H1 (cell line): ENCODE measurements around the gene CD164L2. TPM values are rescaled to one million over a fixed set of nuclear protein-coding genes. Genes with fewer than 3 reads are reported as not detected.

Source experiments
- CTCF ChIA-PET: fragments of 300-600 bp; sonication (Branson Sonifier 250); formaldehyde crosslinking; loops from one replicate; lab custom pipeline; 2021; ENCODE audit not compliant: partially characterized antibody; lab: Charles Lee
- POLR2A ChIA-PET: fragments of 300-600 bp; sonication (Branson Sonifier 250); formaldehyde crosslinking; loops from one replicate; lab custom pipeline; 2021; ENCODE audit warnings: inconsistent platforms; ENCODE audit not compliant: partially characterized antibody; lab: Charles Lee
- DNase-seq, 2 experiments: peaks; one replicate each; pipeline versions ENCODE4 v3.0.0 to v3.0.0-alpha.2; 2010 to 2022; ENCODE audit warnings: low spot score in 2 of 2, low read depth in 1 of 2, mixed read lengths in 1 of 2
- FAIRE-seq: peaks from 2 replicates; lab custom pipeline; 2011; peaks lifted over from hg19 to GRCh38; lab: Jason Lieb, UNC
- H2AFZ ChIP-seq: 2 replicates; pipeline ENCODE4 v1.8.1; 2012; ENCODE audit warnings: low read length, inconsistent platforms
- H2AK5ac ChIP-seq: 2 replicates; pipeline ENCODE4 v1.6.1; 2013; ENCODE audit warnings: low read depth, low read length
- H2BK120ac ChIP-seq: replicated peaks from 2 replicates; pipeline ENCODE3; 2013; ENCODE audit warnings: low read depth, low read length, inconsistent platforms
- H2BK12ac ChIP-seq: 2 replicates; pipeline ENCODE4 v1.6.1; 2013; ENCODE audit warnings: low read depth, low read length
- H2BK15ac ChIP-seq: 2 replicates; pipeline ENCODE4 v1.6.1; 2013; ENCODE audit warnings: low read length
- H2BK20ac ChIP-seq: 2 replicates; pipeline ENCODE4 v1.6.1; 2013; ENCODE audit warnings: low read length
- H2BK5ac ChIP-seq: 2 replicates; pipeline ENCODE4 v1.6.1; 2013; ENCODE audit warnings: low read depth, low read length
- H3K14ac ChIP-seq: 2 replicates; pipeline ENCODE4 v1.6.1; 2013; ENCODE audit warnings: inconsistent platforms; ENCODE audit not compliant: insufficient read length
- H3K18ac ChIP-seq: 2 replicates; pipeline ENCODE4 v1.6.1; 2013; ENCODE audit warnings: low read length; ENCODE audit errors: extremely low read depth
- H3K23ac ChIP-seq: 2 replicates; pipeline ENCODE4 v1.6.1; 2013; ENCODE audit warnings: inconsistent platforms; ENCODE audit not compliant: insufficient read length
- H3K23me2 ChIP-seq: 2 replicates; pipeline ENCODE4 v1.6.1; 2013; ENCODE audit warnings: low read depth, low read length
- H3K27ac ChIP-seq: 2 replicates; pipeline ENCODE4 v1.6.1; 2011; ENCODE audit warnings: low read depth, low read length, inconsistent platforms
- H3K27me3 ChIP-seq, 4 experiments: replicated peaks in 1 of 4; 1 replicate in 1 of 4; 2 replicates in 3 of 4; pipeline versions ENCODE4 v1.6.1 to v1.8.1; 2011 to 2013; ENCODE audit warnings: low read length in 3 of 4, mild to moderate bottlenecking in 3 of 4, inconsistent platforms in 2 of 4, mixed read lengths in 2 of 4, moderate library complexity in 1 of 4; ENCODE audit not compliant: control insufficient read depth in 3 of 4, insufficient read depth in 3 of 4; ENCODE audit errors: extremely low read depth in 1 of 4
- H3K36me3 ChIP-seq, 4 experiments: 2 replicates each; pipeline versions ENCODE4 v1.6.1 to v1.8.1; 2011 to 2013; ENCODE audit warnings: mild to moderate bottlenecking in 4 of 4, low read length in 3 of 4, moderate library complexity in 2 of 4, control low read depth in 1 of 4, inconsistent platforms in 1 of 4; ENCODE audit not compliant: insufficient read depth in 4 of 4, control insufficient read depth in 2 of 4
- H3K4ac ChIP-seq: replicated peaks from 2 replicates; pipeline ENCODE3; 2013; ENCODE audit warnings: low read length, low read depth, mixed read lengths, inconsistent platforms; ENCODE audit not compliant: insufficient read length
- H3K4me1 ChIP-seq, 4 experiments: replicated peaks in 1 of 4; 1 replicate in 1 of 4; 2 replicates in 3 of 4; pipeline versions ENCODE4 v1.6.1 to v1.8.1; 2011 to 2013; ENCODE audit warnings: low read length in 3 of 4, inconsistent platforms in 2 of 4, mixed read lengths in 1 of 4; ENCODE audit not compliant: insufficient read depth in 4 of 4, control insufficient read depth in 3 of 4
- H3K4me2 ChIP-seq, 2 experiments: 2 replicates each; pipeline versions ENCODE4 v1.6.1 to v1.8.1; 2011 to 2013; ENCODE audit warnings: low read depth in 2 of 2, low read length in 2 of 2, control low read depth in 1 of 2, inconsistent platforms in 1 of 2, mild to moderate bottlenecking in 1 of 2; ENCODE audit not compliant: insufficient read depth in 1 of 2
- H3K4me3 ChIP-seq, 4 experiments: fragments of 200-600, 300-600 bp in 1 of 4; sonication (generic), shearing (Covaris generic), sonication (Bioruptor Twin) in 1 of 4; 2 replicates each; pipeline versions ENCODE4 v1.5.1 to v1.8.1; 2011 to 2016; ENCODE audit warnings: low read length in 4 of 4, low read depth in 3 of 4, control low read depth in 2 of 4, inconsistent platforms in 2 of 4, mild to moderate bottlenecking in 2 of 4, mixed read lengths in 1 of 4, moderate library complexity in 1 of 4; ENCODE audit not compliant: insufficient read depth in 2 of 4; ENCODE audit errors: extremely low read depth in 1 of 4
- H3K56ac ChIP-seq: replicated peaks from 2 replicates; pipeline ENCODE3; 2013; ENCODE audit warnings: low read depth, mild to moderate bottlenecking, mixed read lengths, low read length, inconsistent platforms; ENCODE audit not compliant: insufficient read length
- H3K79me1 ChIP-seq: 2 replicates; pipeline ENCODE4 v1.6.1; 2013; ENCODE audit warnings: low read depth, low read length, control low read depth
- H3K79me2 ChIP-seq, 2 experiments: 2 replicates each; pipeline versions ENCODE4 v1.6.1 to v1.8.1; 2012 to 2013; ENCODE audit warnings: low read length in 2 of 2, mild to moderate bottlenecking in 2 of 2, inconsistent platforms in 1 of 2; ENCODE audit not compliant: insufficient read depth in 2 of 2, control insufficient read depth in 1 of 2
- H3K9ac ChIP-seq, 4 experiments: replicated peaks in 1 of 4; 1 replicate in 1 of 4; 2 replicates in 3 of 4; pipeline versions ENCODE4 v1.6.1 to v1.8.1; 2011 to 2013; ENCODE audit warnings: low read depth in 3 of 4, low read length in 3 of 4, control low read depth in 2 of 4, mild to moderate bottlenecking in 2 of 4, moderate library complexity in 2 of 4, inconsistent platforms in 1 of 4; ENCODE audit errors: extremely low read depth in 1 of 4
- H3K9me3 ChIP-seq, 2 experiments: 2 replicates each; pipeline versions ENCODE4 v1.6.1 to v1.8.1; 2012 to 2013; ENCODE audit warnings: mild to moderate bottlenecking in 2 of 2, moderate library complexity in 2 of 2, control low read depth in 1 of 2, inconsistent platforms in 1 of 2, low read depth in 1 of 2, low read length in 1 of 2, mixed read lengths in 1 of 2; ENCODE audit not compliant: insufficient read depth in 2 of 2
- H4K20me1 ChIP-seq, 2 experiments: replicated peaks in 1 of 2; 2 replicates each; pipeline versions ENCODE3 to v1.8.1; 2011 to 2013; ENCODE audit warnings: inconsistent platforms in 2 of 2, low read length in 2 of 2, mild to moderate bottlenecking in 1 of 2; ENCODE audit not compliant: insufficient read depth in 2 of 2, control insufficient read depth in 1 of 2
- H4K5ac ChIP-seq: 2 replicates; pipeline ENCODE4 v1.6.1; 2013; ENCODE audit warnings: low read length, low read depth, mixed read lengths, inconsistent platforms; ENCODE audit not compliant: insufficient read length
- H4K8ac ChIP-seq: 2 replicates; pipeline ENCODE4 v1.8.0; 2013; ENCODE audit warnings: mild to moderate bottlenecking, moderate library complexity, low read length, inconsistent platforms; ENCODE audit not compliant: insufficient read depth; ENCODE audit errors: extremely low read depth
- H4K91ac ChIP-seq: replicated peaks from 2 replicates; pipeline ENCODE3; 2013; ENCODE audit warnings: low read length, mixed read lengths, inconsistent platforms; ENCODE audit not compliant: insufficient read length
- CEBPB ChIP-seq: IDR thresholded peaks from 2 replicates; pipeline ENCODE4 v1.6.1; 2012; ENCODE audit warnings: low read depth, low read length
- PHF8 ChIP-seq: fragments of 200-600 bp; sonication (generic); conservative IDR thresholded peaks from 2 replicates; pipeline ENCODE4 v1.7.1; 2012; ENCODE audit warnings: low read depth, mild to moderate bottlenecking, inconsistent platforms, low read length, moderate library complexity
- POLR2A ChIP-seq, 2 experiments: IDR thresholded peaks; 1 replicate in 1 of 2; 2 replicates in 1 of 2; pipeline ENCODE4 v1.6.1; 2011; ENCODE audit warnings: low read depth in 2 of 2, low read length in 2 of 2, mild to moderate bottlenecking in 2 of 2; ENCODE audit errors: control extremely low read depth in 1 of 2
- POLR2AphosphoS5 ChIP-seq: IDR thresholded peaks from 2 replicates; pipeline ENCODE4 v1.6.1; 2011; ENCODE audit warnings: low read depth, low read length
- TAF1 ChIP-seq: IDR thresholded peaks from 2 replicates; pipeline ENCODE4 v1.6.1; 2011; ENCODE audit warnings: mild to moderate bottlenecking, low read depth, low read length
- TAF7 ChIP-seq: optimal IDR thresholded peaks from 2 replicates; pipeline ENCODE3; 2011; ENCODE audit warnings: low read depth, mild to moderate bottlenecking, inconsistent platforms, low read length, moderate library complexity, borderline replicate concordance
- TBP ChIP-seq: IDR thresholded peaks from 2 replicates; pipeline ENCODE4 v1.6.1; 2011; ENCODE audit warnings: low read depth, low read length, improper control_type of control experiment
- YY1 ChIP-seq: IDR thresholded peaks from 2 replicates; pipeline ENCODE4 v1.6.1; 2011; ENCODE audit warnings: low read depth, mild to moderate bottlenecking, low read length
- WGBS, 2 experiments: shearing (Covaris generic) in 1 of 2; methylation state at CpG; one replicate each; pipeline versions ENCODE4 v1.1.6 to v1.1.7; 2013 to 2015; ENCODE audit warnings: low lambda C conversion rate in 2 of 2, mixed read lengths in 2 of 2, inconsistent platforms in 1 of 2, low coverage in 1 of 2, missing lambda C conversion rate in 1 of 2; ENCODE audit not compliant: insufficient replicate concordance in 2 of 2, insufficient coverage in 1 of 2, insufficient read length in 1 of 2; ENCODE audit errors: extremely low coverage in 1 of 2, missing lambda C conversion rate in 1 of 2; 5-methylcytosine and 5-hydroxymethylcytosine counted together
- long read RNA-seq, 2 experiments: library from RNA in 1 of 2; library from capped mRNA in 1 of 2; stranded (forward); transcript quantifications; one replicate each; pipeline ENCODE4 v2.0.0, GENCODE V29; 2021; ENCODE audit warnings: inconsistent platforms in 1 of 2
- polyA minus RNA-seq, 3 experiments: library from RNA; depleted of rRNA, polyadenylated mRNA; stranded (reverse); fragments of >200 nt; gene quantifications; 1 replicate in 2 of 3; 2 replicates in 1 of 3; pipeline ENCODE4 v1.2.3, GENCODE V29; 2011
- polyA plus RNA-seq, 7 experiments: library from polyadenylated mRNA; depleted of rRNA in 3 of 7; stranded (reverse) in 5 of 7; unstranded in 2 of 7; fragments of >200 nt in 5 of 7; fragments of 200-250 nt in 2 of 7; gene quantifications; 1 replicate in 5 of 7; 2 replicates in 1 of 7; 4 replicates in 1 of 7; pipeline versions ENCODE4 v1.2.1 to v1.2.3, GENCODE V29; 2011 to 2013; ENCODE audit warnings: missing spikeins in 2 of 7, mixed read lengths in 2 of 7
- total RNA-seq: library from RNA; stranded (reverse); fragmentation: NEBNext Ultra II Directional; extraction: Animal tissue kit (Norgen Biotek cat#: 25700); gene quantifications from 2 replicates; pipeline ENCODE4 v1.2.1, GENCODE V29; 2021
- TF ChIP-seq, protein P1 (sequence below): IDR thresholded peaks from 2 replicates; pipeline ENCODE4 v1.6.1; 2012; ENCODE audit warnings: inconsistent platforms

CD164L2 gene
- total RNA-seq (3.3 and 3.8 TPM in 2 replicates), polyA plus RNA-seq (2011; rRNA removed) (3.3 and 5.5 TPM in 2 replicates), polyA minus RNA-seq (2011; rRNA and poly(A)+ RNA removed) (0.63 and 1.5 TPM in 2 replicates)
- 6.5 TPM for polyA plus RNA-seq (2011; cell fraction: cytosol; rRNA removed)
- polyA plus RNA-seq (2011; cell fraction: nucleus; rRNA removed), result 26.5 TPM
- polyA plus RNA-seq (2012, experiment 1 of 2), result 3.0 to 4.1 TPM (median 3.4 TPM) in 4 replicates
- polyA plus RNA-seq (2012, experiment 2 of 2), result 2.5 TPM
- 1.9 TPM for polyA plus RNA-seq (2013, experiment 1 of 2)
- polyA plus RNA-seq (2013, experiment 2 of 2), result 1.7 TPM
- not detected for polyA minus RNA-seq (2011; cell fraction: cytosol; rRNA and poly(A)+ RNA removed)
- 3.1 TPM for polyA minus RNA-seq (2011; cell fraction: nucleus; rRNA and poly(A)+ RNA removed)
- long read RNA-seq, experiment 1, partial matches to known transcripts, result 1 of 2 reads
- long read RNA-seq, experiment 1, other reads (novel, unspliced or antisense), result 1 of 2 reads
- long read RNA-seq, experiment 2, result 0 reads

DNA sequence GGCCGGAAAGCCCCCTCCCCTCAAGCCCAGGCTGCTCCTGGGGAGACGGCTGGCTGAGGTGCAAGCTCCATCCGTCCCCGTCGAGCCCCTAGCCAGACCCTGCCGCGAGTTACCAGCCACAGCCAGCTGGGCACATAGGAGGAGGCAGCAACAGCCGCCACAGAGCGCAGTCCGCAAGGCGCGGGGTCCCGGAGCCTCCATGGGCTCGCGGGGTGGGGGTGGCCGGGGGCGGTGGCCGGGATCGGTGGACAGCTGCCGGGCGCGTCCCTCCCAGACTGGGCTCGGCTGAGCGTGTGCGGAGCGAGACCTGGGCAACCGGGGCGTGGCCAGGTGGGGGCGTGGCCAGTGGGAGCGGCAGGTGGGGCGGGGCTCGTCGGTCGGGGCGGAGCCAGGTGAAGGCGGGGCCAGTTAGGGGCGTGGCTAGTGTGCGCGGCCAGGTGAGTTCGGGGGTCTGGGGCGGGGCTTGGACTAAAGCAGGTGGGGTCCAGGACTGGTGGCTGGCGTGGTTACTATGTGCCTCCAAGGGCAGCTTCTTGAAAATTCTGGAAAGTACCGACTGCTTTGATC is at the start of gene CD164L2:
Gene CD164L2 (minus strand): TSS at position 295 of the 567 bp plus-strand sequence. CDS start 94 bp downstream, at position 201.
- FAIRE-seq, result no peak
- Histone ChIP-seq H2BK12ac (peak within 1 kb of the TSS; percentile 68; the same call in 1 of the 2 replicates), H3K27me3 (peaks cover 0 to 16% (median 9%) of the 10 kb centered on the region in 4 experiments; a peak in 6 of 7 replicates), H2BK20ac (no peak within 1 kb of the TSS), H3K36me3 (no peaks in the 10 kb centered on the region), H3K14ac (no peak within 1 kb of the TSS), H3K4me1 (peaks cover 0 to 7% (median under 1%) of the 10 kb centered on the region in 4 experiments; a peak in 3 of 7 replicates), H3K27ac (no peak within 1 kb of the TSS), H3K18ac (peak within 1 kb of the TSS; percentile 73; the same call in 1 of the 2 replicates), H4K8ac (no peak within 1 kb of the TSS), H2BK5ac (no peak within 1 kb of the TSS), H4K91ac (peak within 1 kb of the TSS; percentile 40), H4K5ac (no peak within 1 kb of the TSS), H2BK15ac (peak within 1 kb of the TSS; percentile 88; the same call in 1 of the 2 replicates), H3K9ac (no peak within 1 kb of the TSS), H4K20me1 (no peaks in the 10 kb centered on the region), H3K56ac (no peak within 1 kb of the TSS), H3K79me1 (no peaks in the 10 kb centered on the region), H3K4me2 (peak within 1 kb of the TSS; percentile 45 to 89), H3K23me2 (peaks cover 4% of the 10 kb centered on the region; the same call in 1 of the 2 replicates)
- whole genome bisulfite sequencing, 2 experiments, result 10% methylated on average over 21 of the region's 43 CpGs; no CpG with 5 or more reads in 1 of the 2 experiments
- TF ChIP-seq, protein P1, sequence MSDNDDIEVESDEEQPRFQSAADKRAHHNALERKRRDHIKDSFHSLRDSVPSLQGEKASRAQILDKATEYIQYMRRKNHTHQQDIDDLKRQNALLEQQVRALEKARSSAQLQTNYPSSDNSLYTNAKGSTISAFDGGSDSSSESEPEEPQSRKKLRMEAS, result peak; percentile 13; the same call in 1 of the 2 replicates
- TF ChIP-seq TAF1 (peak; percentile 63), PHF8 (0 out of 2 replicates have a peak, but pooled peaks have one; percentile 44), CEBPB (no peak), TAF7 (peak; percentile 25), TBP (peak; percentile 51; the same call in 1 of the 2 replicates), POLR2AphosphoS5 (peak; percentile 53; the same call in 1 of the 2 replicates), POLR2A (IDR thresholded peaks at IDR 0.05; ENCODE audit: control extremely low read depth in 1 of 2, low read depth in 2 of 2, low read length in 2 of 2) (peak in 1 of 2 experiments; percentile 54; a peak in 1 of 3 replicates), YY1 (no peak)
- TF ChIP-seq, all 59 proteins: peak for 7
- Histone ChIP-seq H3K4me3 (peak within 1 kb of the TSS; percentile 36 to 74 (median 52)), H3K79me2 (no peaks in the 10 kb centered on the region), H3K4ac (no peak within 1 kb of the TSS), H3K23ac (no peak within 1 kb of the TSS), H3K9me3 (no peaks in the 10 kb centered on the region), H2AFZ (no peak within 1 kb of the TSS), H2BK120ac (no peak within 1 kb of the TSS), H2AK5ac (peak within 1 kb of the TSS; percentile 61; the same call in 1 of the 2 replicates)
- ChIA-PET CTCF (interaction anchor here (0.5 to 18.9 kb wide), 16 partner anchors 7 to 1097 kb away, joined by 3 to 625 read pairs (median 4); partner anchors contain the start of genes FCN3, GPR3 and MAP3K6), POLR2A (interaction anchor here (1.0 to 3.7 kb wide), 8 partner anchors 13 to 386 kb away, joined by 3 to 18 read pairs (median 4); partner anchors contain the start of gene MAP3K6)
- peak in 1 of 2 experiments; percentile 100 for DNase-seq
